GM18873 (cell line): ENCODE results near the gene KCTD6.

Experiments used
- ATAC-seq: cut with Tn5 transposase; IDR thresholded peaks from one replicate; pipeline ENCODE4 v1.9.1; 2021; ENCODE audit warnings: mild to moderate bottlenecking, moderate library complexity, moderate number of reproducible peaks; ENCODE audit not compliant: unreplicated experiment, low FRiP score

Gene KCTD6

DNA sequence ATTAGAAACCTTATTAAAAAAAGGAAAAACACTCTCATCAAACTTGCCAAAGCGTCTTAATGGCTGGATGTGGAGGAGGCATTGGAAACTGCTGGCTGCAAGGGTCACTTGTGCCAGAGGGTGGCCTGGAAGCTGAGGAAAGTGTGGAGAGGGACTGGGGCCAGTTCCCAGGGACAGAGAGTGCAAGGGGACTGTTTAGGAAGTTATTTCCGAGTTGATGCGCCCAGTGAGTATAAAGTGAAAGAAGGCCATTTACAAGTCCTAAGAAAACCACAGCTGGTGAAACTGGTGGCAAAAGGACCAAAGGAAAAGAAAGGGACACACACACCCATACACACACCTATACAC, 7.2 kb upstream of the KCTD6 start:
- no peak for ATAC-seq

DNA sequence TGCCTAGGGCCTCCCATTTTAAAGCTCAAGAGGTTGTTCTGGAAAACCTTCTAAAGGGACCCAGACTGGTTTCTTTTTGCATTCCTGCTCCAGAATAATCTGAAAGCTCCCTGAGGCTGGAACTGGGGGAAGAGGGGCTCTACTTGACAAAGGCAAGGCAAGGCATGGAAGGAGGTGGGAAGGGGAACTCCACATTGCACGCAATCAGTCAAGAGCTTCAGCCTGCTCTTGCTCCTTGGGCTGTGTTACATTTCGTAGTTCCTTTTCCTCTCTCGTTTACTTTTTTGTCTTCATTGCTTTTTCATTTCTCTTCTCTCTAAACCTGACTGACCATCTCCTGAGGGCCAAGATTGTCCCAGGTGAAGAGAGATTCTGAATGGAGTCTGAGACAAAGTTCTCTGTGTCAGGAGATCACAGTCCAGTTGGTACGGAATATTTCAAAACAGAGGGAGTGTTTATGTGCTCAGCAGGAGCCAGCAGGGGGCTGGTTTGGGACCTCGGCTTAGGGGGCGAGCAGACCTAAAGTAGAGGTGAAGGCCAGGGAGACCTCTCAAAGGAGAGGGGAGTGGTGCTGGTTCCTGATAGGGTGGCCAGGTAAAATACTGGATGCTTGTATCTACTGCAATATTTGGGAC, 6.0 kb upstream of the KCTD6 start:
- no peak for ATAC-seq

DNA sequence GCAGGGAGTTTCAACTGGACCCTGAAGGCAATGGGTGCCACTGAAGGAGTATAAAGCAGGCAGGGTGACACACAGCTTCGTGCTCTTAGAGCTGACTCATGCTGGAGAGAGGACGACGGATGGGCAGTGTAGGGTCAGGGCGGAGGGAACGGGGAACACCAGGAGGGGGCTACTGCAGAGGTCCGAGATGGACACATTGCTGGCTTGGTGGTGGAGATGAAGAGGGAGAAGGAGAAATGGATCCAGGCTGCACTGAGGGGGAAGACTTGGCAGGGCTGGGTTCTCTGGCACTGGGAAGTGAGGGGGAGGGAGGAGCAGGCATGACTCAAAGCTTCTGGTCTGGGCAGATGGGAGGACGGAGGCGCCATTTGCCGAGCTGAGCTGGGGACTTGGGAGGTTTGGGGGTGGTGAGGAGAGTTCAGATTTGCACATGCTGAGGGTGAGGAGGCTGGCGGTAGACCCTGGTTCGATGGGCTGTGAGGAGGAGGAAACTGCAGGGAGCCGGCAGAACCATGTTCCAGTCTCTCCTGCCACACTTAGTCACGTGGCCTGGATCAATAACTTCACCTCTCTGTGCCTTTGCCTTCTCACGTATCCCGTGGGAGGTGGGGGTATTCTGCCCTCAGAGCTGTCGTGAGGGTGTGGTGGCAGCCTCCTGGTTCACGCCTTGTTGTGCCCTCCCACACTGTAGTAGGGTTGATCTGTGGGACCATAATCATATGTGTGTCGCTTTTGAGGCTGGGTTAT, 4.6 kb upstream of the KCTD6 start:
- no peak for ATAC-seq

DNA sequence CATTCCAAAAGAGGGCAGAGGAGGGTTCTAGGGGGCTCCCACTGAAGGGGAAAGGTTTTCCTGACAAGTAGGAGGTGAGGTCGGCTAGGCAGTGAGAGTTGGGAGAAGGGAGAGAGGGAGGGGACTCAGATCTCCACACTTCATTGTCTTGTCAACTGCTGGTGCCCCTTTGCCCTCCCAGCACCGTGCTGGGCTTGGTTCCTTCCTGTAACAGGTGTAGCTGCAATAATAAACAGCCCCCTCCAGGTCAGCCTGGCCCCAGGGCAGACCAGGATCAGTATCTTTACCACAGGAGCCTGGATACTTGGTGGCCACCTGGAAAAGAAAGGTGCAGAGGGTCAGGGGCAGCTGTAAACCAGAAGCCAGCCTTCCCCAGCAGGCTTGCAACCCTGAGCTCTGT, 2.9 kb upstream of the KCTD6 start:
- ATAC-seq = no peak

DNA sequence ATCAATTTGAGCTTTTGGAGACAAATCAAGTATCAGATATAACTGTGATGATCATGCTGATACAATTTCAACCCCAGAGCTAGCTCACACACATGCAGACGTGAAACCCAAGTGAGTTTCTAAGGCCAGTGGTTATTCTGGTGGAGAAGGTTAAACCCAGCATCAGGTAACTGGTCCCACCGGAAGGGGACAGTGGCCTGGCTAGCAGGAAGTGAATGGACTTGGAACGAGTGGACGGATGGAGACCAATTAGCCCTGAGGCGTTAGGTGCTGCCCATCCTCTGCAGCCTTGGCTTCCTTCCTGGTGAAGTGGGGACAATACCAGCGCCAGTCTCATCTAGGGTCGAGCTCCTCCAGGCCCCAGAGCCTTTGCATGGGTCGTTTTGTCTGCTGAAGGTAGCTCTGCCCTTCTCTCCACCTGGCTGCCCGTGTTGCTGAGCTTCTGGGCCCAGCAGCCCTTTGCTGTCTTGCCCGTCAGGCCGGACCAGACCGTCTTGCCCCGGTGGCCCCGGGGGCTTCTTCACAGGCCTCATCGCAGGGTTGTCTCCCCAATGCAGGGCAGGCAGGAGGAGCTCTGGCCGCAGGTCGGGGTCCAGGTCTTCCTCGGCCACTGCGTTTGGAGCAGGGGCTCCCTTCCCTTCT, 915 bp upstream of the KCTD6 start:
- peak; percentile 1 for ATAC-seq

DNA sequence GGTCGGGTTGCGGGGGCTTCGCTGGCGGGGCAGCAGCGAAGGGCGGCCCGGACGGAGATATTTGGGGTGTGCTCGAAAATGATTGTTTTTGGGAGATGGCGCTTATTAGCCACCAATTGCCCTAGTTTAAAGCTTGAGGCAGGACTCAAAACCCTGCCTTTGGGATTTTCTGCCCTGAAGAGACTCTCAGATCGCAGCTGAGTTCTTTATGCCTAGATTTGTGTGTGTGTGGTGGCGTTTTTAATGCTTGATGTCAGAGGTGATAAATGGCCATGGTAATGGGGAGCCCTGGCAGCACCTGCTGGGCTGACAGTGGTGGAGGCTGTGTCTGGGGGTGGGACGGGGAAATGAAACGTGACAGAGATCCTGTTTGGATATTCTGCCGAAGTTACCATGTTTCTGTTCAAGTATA, 604 bp downstream of the KCTD6 start:
- ATAC-seq = no peak

DNA sequence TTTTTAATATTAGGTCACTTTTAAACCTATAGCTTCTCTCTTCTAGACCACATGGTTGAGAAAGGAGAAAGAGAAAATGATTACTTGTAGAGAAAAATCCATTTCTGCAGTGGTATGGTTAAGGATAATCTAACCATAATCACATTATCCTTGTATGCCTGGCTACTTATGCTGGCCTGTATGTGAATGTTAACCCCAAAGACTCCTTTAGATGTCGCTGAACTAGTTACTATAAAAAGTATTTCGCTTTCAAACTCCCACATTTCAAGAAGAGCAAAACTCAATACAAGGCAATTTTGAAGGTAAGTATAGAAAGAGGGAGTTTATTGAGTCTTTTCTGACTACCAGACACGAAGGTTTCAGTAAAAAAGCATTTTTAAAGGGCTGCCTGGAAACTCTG, 2.2 kb downstream of the KCTD6 start:
- no peak for ATAC-seq

DNA sequence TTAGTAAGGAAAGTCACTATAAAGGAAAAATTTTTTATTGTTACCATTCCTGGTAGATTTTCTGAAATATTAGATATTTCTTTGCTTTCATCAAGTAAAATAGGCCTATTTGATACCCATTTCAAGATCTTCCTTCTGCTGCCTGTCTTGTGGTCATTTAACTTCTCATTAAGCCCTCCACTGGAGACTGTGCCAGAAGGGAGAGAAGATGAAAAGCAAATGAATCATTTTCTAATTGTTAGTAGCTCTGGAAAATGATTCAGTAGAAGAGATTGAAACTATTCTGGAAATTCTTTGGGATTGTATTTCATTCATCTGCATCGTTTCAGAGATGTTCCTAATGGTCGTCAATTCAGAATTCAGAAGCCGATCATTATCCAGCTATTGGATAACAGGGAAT, 3.2 kb downstream of the KCTD6 start:
- ATAC-seq = no peak

DNA sequence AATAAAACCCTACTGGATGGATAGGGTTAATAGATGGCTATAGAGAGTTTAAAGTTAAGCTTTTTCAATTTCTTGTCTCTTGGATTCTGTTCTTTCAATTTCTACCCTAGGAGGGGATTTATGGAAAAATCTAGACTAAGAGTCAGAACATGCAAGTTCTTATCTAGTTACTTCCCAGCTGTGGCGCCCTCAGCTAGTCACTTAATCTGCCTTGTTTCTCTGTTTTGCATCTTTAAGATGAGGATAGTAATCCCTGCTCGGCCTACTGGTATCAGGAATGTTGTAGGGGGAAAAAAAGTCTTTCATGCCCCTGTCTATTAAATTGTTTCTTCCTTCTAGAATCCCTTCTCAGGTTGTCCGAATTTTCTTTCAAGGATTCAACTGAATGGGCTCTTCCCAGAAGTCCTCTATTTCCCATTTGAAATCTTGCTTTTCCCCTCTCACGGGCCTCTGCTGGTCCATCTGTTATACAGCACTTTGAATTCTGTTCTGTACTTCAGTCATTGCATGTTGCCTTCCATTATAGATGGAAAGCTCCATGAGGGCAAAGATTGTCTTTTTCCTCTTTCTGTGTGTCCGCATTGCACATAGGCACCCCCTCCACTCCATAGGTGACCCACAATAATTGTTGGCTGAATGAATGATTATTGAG, 4.4 kb downstream of the KCTD6 start:
- no peak for ATAC-seq

DNA sequence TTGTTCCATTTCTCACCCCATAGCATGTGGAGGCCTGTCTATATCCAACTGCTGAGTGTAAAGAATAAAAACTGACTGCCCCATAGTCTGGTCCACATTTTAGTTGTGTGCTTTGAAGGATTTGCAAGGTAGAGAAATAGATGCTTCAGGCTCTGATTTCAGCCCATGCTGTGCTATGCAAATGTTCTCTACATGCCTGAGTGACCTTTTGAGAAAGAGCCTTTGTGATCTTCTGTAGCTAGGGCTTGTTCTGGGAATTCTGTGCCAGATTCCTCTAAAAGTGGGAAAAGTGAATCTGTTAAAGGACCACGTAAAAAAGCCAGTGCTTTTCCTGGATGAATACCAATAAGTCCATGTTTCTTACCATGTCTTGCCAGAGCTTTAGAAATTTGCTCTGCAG, 5.2 kb downstream of the KCTD6 start:
- no peak for ATAC-seq

DNA sequence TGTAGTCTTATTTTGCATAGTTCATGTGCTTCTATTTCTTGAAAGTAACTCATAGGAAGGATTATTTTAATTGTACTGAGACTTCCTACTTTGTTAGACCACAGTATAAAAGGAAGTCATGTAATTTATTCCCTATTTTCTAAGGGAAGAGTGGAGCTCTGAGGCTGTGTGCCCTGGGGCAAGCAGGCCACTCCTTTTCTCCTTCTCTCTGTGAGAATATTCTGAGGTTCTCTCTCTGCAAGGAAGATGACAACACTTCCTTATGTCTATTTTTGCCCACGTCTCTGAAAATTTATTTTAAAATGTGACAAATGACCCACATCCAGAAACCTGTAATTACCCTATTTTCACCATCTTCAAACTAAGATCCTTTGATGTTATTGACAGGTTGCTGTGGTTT, 11.0 kb downstream of the KCTD6 start:
- ATAC-seq = no peak

DNA sequence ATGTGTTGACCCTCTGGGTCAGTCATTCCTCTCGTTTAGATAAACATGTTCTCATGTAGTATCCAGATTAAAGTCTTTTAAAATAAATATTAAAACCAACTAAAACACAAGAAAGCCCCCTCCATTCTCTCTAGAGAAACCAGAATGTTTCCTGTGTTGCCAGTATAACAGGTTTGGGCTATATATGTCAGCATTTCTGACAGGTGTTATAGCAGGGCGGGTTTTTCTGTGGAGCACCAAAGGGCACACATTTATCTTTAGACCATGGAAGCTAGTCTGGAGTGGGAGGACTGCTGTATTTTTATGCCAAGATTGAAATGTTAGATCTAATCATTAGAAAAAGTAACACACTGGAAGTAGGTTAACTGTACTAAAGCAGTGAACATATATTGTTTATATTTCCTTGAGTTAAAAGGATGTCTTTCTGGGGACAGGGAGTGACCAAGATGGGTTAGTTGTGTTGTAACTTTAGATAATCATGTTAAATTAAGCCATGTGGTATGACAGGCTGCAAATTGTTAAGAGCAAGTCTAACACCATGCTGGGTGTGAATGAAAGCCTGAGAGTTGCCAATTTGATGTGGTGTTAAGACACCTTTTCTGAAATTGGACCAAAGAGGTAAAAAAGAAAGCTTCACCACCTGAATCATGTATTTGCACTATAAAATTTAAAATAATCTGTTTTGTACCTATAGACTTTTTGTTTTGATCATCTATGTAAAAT, 15.6 kb downstream of the KCTD6 start:
- ATAC-seq = no peak

DNA sequence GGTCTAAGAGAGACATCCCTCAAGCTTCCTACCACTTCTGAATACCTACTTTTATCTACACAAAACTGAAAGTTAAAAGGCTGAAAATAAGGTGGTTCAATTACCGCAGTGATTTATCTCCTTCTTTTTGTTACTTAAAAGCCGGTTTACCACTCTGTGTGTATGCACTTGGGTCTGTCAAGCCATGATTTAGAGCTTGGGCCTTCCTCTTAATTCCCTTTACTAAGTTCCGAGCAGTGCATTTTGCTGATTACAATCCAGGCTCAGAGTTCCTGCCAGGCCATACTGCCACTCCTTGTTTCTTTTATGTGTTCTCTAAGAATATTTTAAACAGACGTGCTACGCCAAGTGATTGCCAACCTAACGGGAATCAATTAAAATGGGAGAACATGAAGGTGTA, 16.5 kb downstream of the KCTD6 start:
- ATAC-seq = no peak

DNA sequence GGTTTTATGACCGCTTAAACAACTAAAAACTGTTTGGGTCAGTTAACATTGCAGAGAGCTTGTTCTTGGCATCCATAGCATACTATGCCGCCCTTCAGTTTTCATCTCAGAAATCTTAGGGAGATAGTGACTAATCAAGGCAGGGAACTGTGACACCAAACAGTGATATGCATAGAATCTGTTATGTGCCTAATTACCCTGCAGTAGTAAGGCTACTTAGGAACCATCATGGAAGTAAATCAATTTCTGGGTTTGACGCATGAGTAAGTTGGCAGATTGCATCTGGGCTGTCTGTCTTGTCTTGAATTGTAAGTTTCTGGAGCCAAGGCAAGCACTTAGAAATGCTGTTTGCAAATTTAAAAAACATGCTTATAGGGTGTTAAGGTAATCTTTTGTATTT, 22.5 kb downstream of the KCTD6 start:
- ATAC-seq = no peak

DNA sequence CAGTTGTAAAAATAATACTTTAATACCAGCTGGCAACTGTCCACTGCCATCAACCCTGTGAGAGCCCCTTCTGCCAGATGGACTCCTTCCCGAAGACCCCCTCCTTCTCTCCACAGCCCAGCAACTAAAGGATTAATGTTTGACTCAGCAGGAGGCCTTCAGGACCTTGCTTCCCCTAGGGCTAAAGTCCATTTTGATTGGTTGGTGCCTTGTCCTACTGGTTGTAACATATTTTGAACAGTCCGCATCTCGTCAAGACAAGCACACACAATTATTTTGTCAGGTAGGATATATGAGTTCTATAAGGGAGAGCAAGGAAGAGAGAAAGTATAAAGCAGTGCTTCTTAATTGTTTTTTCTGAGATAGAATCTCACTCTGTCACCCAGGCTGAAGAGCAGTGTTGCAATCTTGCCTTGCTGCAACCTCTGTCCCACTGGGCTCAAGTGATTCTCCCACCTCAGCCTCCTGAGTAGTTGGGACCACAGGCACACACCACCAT, 26.4 kb downstream of the KCTD6 start:
- ATAC-seq = no peak

DNA sequence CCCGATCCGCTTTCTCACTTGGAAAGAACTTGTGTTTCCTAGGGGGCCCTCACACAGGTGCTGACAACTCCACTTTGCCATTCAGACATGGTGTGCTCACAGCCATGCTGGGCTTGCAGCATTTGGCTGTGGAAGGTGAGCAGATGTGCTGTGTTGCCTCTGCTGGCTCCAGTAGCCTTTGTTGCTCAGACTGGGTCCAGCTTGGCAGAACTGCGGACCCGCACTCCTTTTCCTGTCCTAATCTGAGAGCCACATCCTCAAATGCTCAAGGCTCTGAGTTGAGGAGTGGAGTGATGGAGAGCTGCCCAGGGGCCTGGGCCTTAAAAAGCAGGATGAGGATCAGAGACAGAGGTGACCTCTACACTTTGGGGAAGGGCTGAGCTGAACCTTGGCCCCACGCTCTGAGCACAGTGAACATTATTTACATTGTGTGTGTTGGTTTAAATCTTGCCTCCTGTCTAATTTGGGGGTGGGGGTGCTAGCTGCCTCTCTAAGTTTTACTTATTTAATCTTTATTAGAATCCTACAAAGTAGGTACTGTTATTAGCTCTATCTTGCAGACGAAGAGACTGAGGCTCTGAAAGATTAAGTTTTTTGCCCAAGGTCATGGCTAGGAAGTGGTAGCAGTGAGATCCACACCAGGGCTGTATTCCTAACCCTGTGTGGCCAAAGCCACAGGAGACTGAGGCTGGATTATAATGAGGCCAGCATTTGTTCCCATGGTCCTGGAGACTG, 27.9 kb downstream of the KCTD6 start:
- ATAC-seq = no peak

DNA sequence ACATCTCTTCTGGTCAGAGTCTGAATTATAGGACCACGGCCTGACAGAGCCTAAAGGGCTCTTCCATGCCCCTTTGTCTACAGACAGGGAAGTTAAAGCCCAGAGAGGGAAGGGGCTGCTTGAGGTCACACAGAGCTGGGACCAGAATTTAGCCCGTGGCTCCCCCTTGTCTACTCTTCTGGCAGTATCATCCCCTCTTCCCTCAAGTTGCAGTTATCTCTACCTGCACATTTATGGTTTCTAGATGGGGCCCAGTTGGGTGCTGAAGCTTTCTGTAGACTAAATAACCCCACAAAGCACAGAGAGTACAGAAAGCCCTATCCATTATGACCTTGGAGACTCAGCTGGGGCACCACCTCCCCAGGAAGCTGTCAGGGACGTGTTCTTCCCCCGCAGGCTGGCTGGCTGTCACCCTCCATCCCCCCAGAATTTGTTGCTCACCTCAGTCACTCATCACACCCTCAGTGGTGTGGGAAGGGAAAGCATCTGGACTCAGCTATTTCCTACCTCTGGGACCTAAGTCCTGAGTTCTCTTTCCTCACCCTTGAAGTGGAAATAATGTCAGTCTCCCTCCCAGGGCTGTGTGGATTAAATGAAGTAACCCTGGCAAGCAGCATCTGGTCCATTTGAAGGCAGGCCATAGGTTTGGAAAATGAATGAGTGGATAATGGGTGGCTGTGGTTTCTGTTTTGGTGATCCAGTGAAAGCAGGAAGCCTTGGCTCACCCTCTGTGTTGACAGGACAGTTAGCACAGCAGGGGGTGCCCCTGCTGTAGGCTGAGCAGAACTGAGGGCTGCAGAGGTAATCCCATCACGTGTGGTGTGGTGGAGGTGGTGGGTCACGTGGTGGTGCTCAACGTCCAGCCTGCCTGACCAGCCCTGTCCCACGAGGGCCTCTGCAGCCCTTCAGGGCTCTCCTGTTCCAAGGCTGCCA, 28.8 kb downstream of the KCTD6 start:
- ATAC-seq = no peak

DNA sequence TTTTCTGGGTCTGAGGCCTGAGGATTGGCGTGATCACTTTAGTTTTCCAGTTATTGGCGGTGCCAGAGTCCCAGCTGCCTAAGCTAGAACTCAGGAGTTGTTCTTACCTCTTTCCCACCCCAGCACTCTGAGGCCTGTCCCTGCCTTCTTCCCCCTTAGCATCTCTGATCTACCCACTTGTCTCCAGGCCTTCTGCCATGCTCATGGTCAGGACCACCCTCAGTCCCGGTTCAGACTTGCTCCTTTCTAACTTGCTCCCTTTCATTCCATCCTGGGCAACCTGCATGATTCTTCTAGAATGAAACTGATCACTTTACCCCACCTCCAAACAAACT, 29.4 kb downstream of the KCTD6 start:
- ATAC-seq = no peak
